PC-9 (cell line): ENCODE measurements around the gene GIPC3. TPM values are rescaled to one million over a fixed set of nuclear protein-coding genes. Genes with fewer than 3 reads are reported as not detected.

Experiments used
- BruUV-seq: library from RNA; stranded (reverse); fragments of 400-500 nt; replicated peaks from 2 replicates; lab custom pipeline; 2021; lab: Mats Ljungman, UMichigan
- CTCF ChIA-PET: fragments of 300-600 bp; sonication (Branson Sonifier 250); formaldehyde crosslinking; loops from one replicate; lab custom pipeline; 2022; ENCODE audit warnings: antibody characterized with exemption; lab: Charles Lee
- POLR2A ChIA-PET: fragments of 300-600 bp; sonication (Branson Sonifier 250); formaldehyde crosslinking; loops from one replicate; lab custom pipeline; 2022; ENCODE audit warnings: antibody characterized with exemption; ENCODE audit not compliant: unreplicated experiment; lab: Charles Lee
- DNase-seq, 2 experiments: peaks; one replicate each; pipeline versions ENCODE4 v3.0.0 to v3.0.0-alpha.2; 2015 to 2022; ENCODE audit warnings: mixed read lengths in 1 of 2
- H2AFZ ChIP-seq: fragments of 200-600 bp; sonication (generic); 2 replicates; pipeline ENCODE4 v1.8.1; 2017; ENCODE audit warnings: antibody characterized with exemption
- H3F3A ChIP-seq: fragments of 200-600 bp; sonication (generic); 2 replicates; pipeline ENCODE4 v1.8.1; 2017; ENCODE audit warnings: antibody characterized with exemption, mild to moderate bottlenecking, low read depth; ENCODE audit not compliant: insufficient read depth
- H3K27ac ChIP-seq: fragments of 200-600 bp; sonication (generic); 2 replicates; pipeline ENCODE4 v1.6.1; 2016; ENCODE audit warnings: mixed run types
- H3K27me3 ChIP-seq: fragments of 200-600 bp; sonication (generic); 2 replicates; pipeline ENCODE4 v1.6.1; 2016; ENCODE audit warnings: low read depth, mixed run types; ENCODE audit not compliant: insufficient read depth
- H3K36me3 ChIP-seq: fragments of 200-600 bp; sonication (generic); 2 replicates; pipeline ENCODE4 v1.6.1; 2016; ENCODE audit warnings: low read depth, mixed run types
- H3K4me1 ChIP-seq: fragments of 200-600 bp; sonication (generic); replicated peaks from 2 replicates; pipeline ENCODE4 v1.6.1; 2016; ENCODE audit warnings: mixed run types; ENCODE audit not compliant: insufficient read depth
- H3K4me2 ChIP-seq: fragments of 200-600 bp; sonication (generic); 2 replicates; pipeline ENCODE4 v1.6.1; 2017; ENCODE audit warnings: mixed run types
- H3K4me3 ChIP-seq: fragments of 200-600 bp; sonication (generic); 2 replicates; pipeline ENCODE4 v1.6.1; 2016; ENCODE audit warnings: mixed run types
- H3K79me2 ChIP-seq: fragments of 200-600 bp; sonication (generic); 2 replicates; pipeline ENCODE4 v1.6.1; 2017; ENCODE audit warnings: low read depth, mixed run types
- H3K9me2 ChIP-seq: fragments of 200-600 bp; sonication (generic); 2 replicates; pipeline ENCODE4 v1.8.1; 2017; ENCODE audit warnings: mild to moderate bottlenecking; ENCODE audit not compliant: insufficient read depth
- H3K9me3 ChIP-seq: fragments of 200-600 bp; sonication (generic); 2 replicates; pipeline ENCODE4 v1.8.1; 2016; ENCODE audit warnings: low read depth; ENCODE audit not compliant: insufficient read depth
- H4K20me1 ChIP-seq: fragments of 200-600 bp; sonication (generic); 2 replicates; pipeline ENCODE4 v1.8.1; 2017; ENCODE audit not compliant: insufficient read depth
- EZH2 ChIP-seq: fragments of 200-600 bp; sonication (generic); IDR thresholded peaks from 2 replicates; pipeline ENCODE4 v1.8.0; 2017; ENCODE audit warnings: antibody characterized with exemption, low read depth
- intact Hi-C: fragments of 100-400 bp; cut with micrococcal nuclease; formaldehyde crosslinking; loops from one replicate; pipeline ENCODE4 v1.10.0; 2022; ENCODE audit not compliant: unreplicated experiment
- total RNA-seq: library from RNA; stranded (reverse); gene quantifications from 2 replicates; pipeline ENCODE4 v1.2.3, GENCODE V29; 2021
- TF ChIP-seq, protein P1 (sequence below): fragments of 200-600 bp; sonication (generic); conservative IDR thresholded peaks from 2 replicates; pipeline ENCODE4 v1.6.1; 2017; ENCODE audit warnings: mixed run types, antibody characterized with exemption, mild to moderate bottlenecking, moderate library complexity

The GIPC3 gene
- total RNA-seq, 1 experiment from 2014 or later = not detected

DNA sequence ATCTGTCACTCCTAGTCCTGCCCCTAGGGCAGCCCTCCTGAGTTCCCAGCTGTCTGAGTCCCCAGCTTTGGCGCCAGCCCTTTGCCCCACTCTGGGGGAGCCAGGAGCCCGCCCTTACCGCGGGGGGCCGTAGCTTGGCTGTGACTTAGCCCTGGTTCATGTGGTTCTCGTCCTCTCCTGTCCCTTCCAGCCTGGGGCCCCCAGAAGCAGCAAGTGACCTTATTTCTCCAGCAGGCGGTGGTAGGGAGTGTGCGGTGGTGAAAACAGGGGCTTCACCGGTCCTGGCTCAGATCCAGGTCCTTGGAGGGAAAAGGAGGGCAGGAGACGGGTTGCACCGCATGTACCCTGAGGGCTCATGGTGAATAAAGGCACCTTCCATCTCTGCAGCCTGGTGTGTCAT is 7.9 kb downstream of the GIPC3 start:
- ChIA-PET CTCF (no interaction called here), POLR2A (no interaction called here)
- no peaks in the 10 kb centered on the region for H3K4me1 ChIP-seq
- no TSS peak for BruUV-seq
- TF ChIP-seq, protein P1, sequence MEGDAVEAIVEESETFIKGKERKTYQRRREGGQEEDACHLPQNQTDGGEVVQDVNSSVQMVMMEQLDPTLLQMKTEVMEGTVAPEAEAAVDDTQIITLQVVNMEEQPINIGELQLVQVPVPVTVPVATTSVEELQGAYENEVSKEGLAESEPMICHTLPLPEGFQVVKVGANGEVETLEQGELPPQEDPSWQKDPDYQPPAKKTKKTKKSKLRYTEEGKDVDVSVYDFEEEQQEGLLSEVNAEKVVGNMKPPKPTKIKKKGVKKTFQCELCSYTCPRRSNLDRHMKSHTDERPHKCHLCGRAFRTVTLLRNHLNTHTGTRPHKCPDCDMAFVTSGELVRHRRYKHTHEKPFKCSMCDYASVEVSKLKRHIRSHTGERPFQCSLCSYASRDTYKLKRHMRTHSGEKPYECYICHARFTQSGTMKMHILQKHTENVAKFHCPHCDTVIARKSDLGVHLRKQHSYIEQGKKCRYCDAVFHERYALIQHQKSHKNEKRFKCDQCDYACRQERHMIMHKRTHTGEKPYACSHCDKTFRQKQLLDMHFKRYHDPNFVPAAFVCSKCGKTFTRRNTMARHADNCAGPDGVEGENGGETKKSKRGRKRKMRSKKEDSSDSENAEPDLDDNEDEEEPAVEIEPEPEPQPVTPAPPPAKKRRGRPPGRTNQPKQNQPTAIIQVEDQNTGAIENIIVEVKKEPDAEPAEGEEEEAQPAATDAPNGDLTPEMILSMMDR = no peak
- TF ChIP-seq EZH2 = no peak
- no peaks in the 10 kb centered on the region for H3K79me2 ChIP-seq
- H3K36me3 ChIP-seq = no peaks in the 10 kb centered on the region
- H3K9me3 ChIP-seq = no peaks in the 10 kb centered on the region
- H3F3A ChIP-seq = peaks cover 3% of the 10 kb centered on the region; the same call in 1 of the 2 replicates
- H3K4me2 ChIP-seq = no peak overlapping the region
- H3K4me3 ChIP-seq = no peak overlapping the region
- no peak overlapping the region for H2AFZ ChIP-seq
- H3K27ac ChIP-seq = no peak overlapping the region
- DNase-seq = no peak
- no peaks in the 10 kb centered on the region for H3K9me2 ChIP-seq
- H3K27me3 ChIP-seq = peaks cover 13% of the 10 kb centered on the region; the same call in 1 of the 2 replicates
- intact Hi-C loops = no loop called here
- H4K20me1 ChIP-seq = no peaks in the 10 kb centered on the region

DNA sequence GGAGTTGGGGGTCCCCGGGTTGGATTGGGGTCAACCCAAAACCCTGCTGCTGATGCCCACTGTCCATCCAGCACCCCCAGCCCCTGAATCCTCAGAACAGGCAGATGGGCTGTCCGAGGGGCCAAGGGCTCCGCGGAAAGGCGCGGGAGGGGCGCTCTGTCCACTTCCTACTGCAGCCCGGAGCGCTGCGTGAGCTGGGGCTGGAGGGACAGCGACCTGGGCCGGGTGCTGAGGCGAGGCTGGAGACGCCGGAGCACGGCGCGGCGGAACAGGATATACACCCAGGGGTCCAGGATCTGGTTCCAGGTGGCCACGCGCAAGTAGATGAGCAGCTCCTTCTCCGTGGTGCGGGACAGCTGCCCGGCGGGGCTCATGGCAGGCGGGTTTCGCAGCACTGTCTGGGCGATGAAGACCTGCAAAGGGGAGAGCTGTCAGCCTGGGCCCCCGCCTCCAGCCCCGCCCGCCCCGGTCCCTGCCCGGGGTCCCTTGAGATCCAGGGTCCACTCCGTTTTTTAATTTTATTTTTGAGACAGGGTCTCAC is 10.3 kb downstream of the GIPC3 start:
- DNase-seq = no peak
- H3K4me2 ChIP-seq = no peak overlapping the region
- intact Hi-C loops = no loop called here
- no peaks in the 10 kb centered on the region for H3K36me3 ChIP-seq
- peaks cover 13% of the 10 kb centered on the region; the same call in 1 of the 2 replicates for H3K27me3 ChIP-seq
- H2AFZ ChIP-seq = no peak overlapping the region
- H3K4me1 ChIP-seq = no peaks in the 10 kb centered on the region
- H3K27ac ChIP-seq = no peak overlapping the region
- H3K9me2 ChIP-seq = no peaks in the 10 kb centered on the region
- BruUV-seq = no TSS peak
- H3K4me3 ChIP-seq = no peak overlapping the region
- TF ChIP-seq, protein P1 = no peak
- TF ChIP-seq EZH2 = no peak
- CTCF ChIA-PET = no interaction called here
- no peaks in the 10 kb centered on the region for H3K9me3 ChIP-seq
- H3F3A ChIP-seq = peaks cover 3% of the 10 kb centered on the region; the same call in 1 of the 2 replicates
- H4K20me1 ChIP-seq = no peaks in the 10 kb centered on the region
- POLR2A ChIA-PET = no interaction called here
- no peaks in the 10 kb centered on the region for H3K79me2 ChIP-seq

DNA sequence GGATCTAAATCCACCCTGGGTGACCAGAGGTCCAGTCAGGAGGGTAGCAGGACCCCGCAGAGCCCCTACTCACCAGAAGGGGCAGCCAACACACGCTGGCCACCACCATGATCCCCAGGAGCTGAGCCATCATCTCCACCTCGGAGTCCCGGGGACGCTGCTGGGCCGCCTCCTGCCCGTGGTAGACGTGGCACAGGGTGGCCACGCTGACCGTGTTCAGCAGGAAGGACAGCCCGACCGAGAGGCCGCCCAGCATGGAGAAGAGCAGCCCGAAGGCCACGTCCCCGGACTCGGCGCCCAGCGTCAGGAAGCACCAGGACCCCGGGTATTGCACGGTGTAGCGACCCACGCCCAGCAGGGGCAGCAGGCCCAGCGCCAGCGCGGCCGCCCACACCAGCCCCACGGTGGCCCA is 14.5 kb downstream of the GIPC3 start:
- H4K20me1 ChIP-seq = no peaks in the 10 kb centered on the region
- H3K79me2 ChIP-seq = no peaks in the 10 kb centered on the region
- H3K4me1 ChIP-seq = no peaks in the 10 kb centered on the region
- H3K27me3 ChIP-seq = no peaks in the 10 kb centered on the region
- no peak overlapping the region for H3K27ac ChIP-seq
- no peaks in the 10 kb centered on the region for H3K9me3 ChIP-seq
- H3K9me2 ChIP-seq = no peaks in the 10 kb centered on the region
- H3K4me3 ChIP-seq = no peak overlapping the region
- TF ChIP-seq, protein P1 = peak; percentile 33; the same call in 1 of the 2 replicates
- TF ChIP-seq EZH2 = no peak
- no peak for DNase-seq
- BruUV-seq = no TSS peak
- CTCF ChIA-PET = no interaction called here
- intact Hi-C loops = no loop called here
- no peaks in the 10 kb centered on the region for H3F3A ChIP-seq
- no peaks in the 10 kb centered on the region for H3K36me3 ChIP-seq
- H3K4me2 ChIP-seq = no peak overlapping the region
- H2AFZ ChIP-seq = no peak overlapping the region
- POLR2A ChIA-PET = no interaction called here
